BLaER1 treated with 17β-estradiol and CSF1 and Interleukin-3, amounts not matched to agents 10 nM and 100 nM (cell line): ENCODE results near the gene PLEKHF1.

Experiments
- H3K27ac ChIP-seq, 11 experiments: shearing (Covaris generic); formaldehyde crosslinking; 2 replicates each; pipeline ENCODE4 v1.8.1; 2022
- H3K27me3 ChIP-seq, 11 experiments: shearing (Covaris generic); formaldehyde crosslinking; 2 replicates each; pipeline ENCODE4 v1.8.1; 2022
- H3K36me3 ChIP-seq, 11 experiments: shearing (Covaris generic); formaldehyde crosslinking; 2 replicates each; pipeline ENCODE4 v1.8.1; 2022
- H3K4me1 ChIP-seq, 10 experiments: shearing (Covaris generic); formaldehyde crosslinking; 2 replicates each; pipeline ENCODE4 v1.8.1; 2022
- H3K4me2 ChIP-seq, 11 experiments: shearing (Covaris generic); formaldehyde crosslinking; 2 replicates each; pipeline ENCODE4 v1.8.1; 2022
- H3K4me3 ChIP-seq, 10 experiments: shearing (Covaris generic); formaldehyde crosslinking; 2 replicates each; pipeline ENCODE4 v1.8.1; 2022
- H3K9ac ChIP-seq, 11 experiments: shearing (Covaris generic); formaldehyde crosslinking; 2 replicates each; pipeline ENCODE4 v1.8.1; 2022
- H3K9me3 ChIP-seq, 11 experiments: shearing (Covaris generic); formaldehyde crosslinking; replicated peaks in 1 of 11; 2 replicates each; pipeline ENCODE4 v1.8.1; 2022
- H4K20me1 ChIP-seq, 11 experiments: shearing (Covaris generic); formaldehyde crosslinking; 2 replicates each; pipeline ENCODE4 v1.8.1; 2022
- Cebpa-rat ChIP-seq, 11 experiments: shearing (Covaris generic); IDR thresholded peaks; 2 replicates each; pipeline ENCODE4 v1.8.1; 2022

PLEKHF1 gene

DNA sequence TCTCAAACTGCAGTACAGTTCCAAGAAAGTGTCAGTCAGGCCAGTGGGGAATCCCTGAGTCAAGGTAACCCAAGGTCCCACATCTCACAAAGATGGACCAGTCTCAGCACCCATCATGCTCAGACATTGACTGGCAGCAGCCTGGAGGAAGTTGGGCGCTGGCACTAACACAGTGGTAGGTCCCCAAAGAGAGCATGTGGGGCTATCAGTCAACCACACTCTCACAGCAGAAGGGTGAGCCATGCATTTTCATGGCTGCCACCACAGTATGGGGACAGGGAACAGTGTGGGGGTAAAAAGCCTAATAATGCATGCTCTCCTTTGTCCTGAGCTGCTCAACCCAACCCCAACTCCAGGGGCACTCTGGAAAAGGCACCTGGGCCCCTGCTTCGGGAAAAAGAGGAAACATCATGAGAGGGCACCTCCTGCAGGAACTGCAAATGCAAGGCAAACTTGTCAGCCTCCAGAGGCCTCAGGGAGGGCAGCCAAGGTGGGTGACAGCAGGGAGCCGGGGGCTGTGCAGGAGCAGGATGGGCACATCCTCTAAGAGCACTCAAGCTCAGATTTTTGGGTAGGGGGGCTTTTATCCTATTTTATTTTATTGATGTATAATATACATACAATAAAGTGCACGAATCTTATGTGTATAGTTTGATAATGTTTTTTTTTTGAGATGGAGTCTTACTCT lies 9.5 kb upstream of the PLEKHF1 start:
- H3K27me3 ChIP-seq = no peaks in the 10 kb centered on the region
- H3K4me1 ChIP-seq = peaks cover 0 to 2% (median 0%) of the 10 kb centered on the region in 10 experiments; a peak in 1 of 20 replicates
- no peak overlapping the region for H3K9ac ChIP-seq
- no peak overlapping the region for H3K27ac ChIP-seq
- H3K9me3 ChIP-seq = peaks cover 0 to 8% (median 0%) of the 10 kb centered on the region in 11 experiments; a peak in 4 of 22 replicates
- no peak overlapping the region for H3K4me2 ChIP-seq
- H3K36me3 ChIP-seq = no peaks in the 10 kb centered on the region
- H4K20me1 ChIP-seq = no peaks in the 10 kb centered on the region
- no peak for TF ChIP-seq Cebpa-rat (IDR thresholded peaks at IDR 0.05)
- H3K4me3 ChIP-seq = no peak overlapping the region

DNA sequence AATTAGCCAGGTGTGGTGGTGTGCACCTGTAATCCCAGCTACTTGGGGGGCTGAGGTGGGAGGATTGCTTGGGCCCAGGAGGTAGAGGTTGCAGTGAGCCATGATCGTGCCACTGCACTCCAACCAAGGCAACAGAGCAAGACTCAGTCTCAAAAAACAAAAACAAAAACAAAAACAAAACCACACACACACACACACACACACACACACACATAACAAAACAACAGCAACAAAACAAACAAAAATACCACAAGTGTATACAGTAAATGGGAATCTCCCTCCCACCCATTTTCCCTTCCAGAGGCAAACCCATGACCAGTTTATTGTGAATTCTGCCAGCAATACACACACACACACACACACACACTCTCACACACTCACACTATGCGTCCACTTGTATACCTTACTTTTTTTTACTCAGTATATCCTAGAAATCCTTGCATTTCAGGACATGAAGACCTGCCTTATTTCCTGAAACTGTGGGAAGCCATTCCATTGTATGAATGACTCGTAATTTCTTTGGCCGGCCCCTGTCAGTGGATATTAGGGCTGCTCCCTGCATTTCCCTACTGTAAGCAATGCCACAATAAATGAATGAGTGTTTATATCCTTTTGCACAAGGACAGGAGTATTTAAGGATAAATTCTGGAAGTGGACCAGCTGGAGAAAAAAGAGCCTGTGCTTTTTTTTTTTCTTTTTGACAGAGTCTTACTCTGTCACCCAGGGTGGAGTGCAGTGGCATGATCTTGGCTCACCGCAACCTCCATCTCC lies 6.9 kb upstream of the PLEKHF1 start:
- no peak overlapping the region for H3K4me2 ChIP-seq
- TF ChIP-seq Cebpa-rat (IDR thresholded peaks at IDR 0.05) = no peak
- no peak overlapping the region for H3K9ac ChIP-seq
- H3K27me3 ChIP-seq = no peaks in the 10 kb centered on the region
- H3K27ac ChIP-seq = no peak overlapping the region
- no peaks in the 10 kb centered on the region for H4K20me1 ChIP-seq
- H3K36me3 ChIP-seq = no peaks in the 10 kb centered on the region
- H3K4me1 ChIP-seq = peaks cover 0 to 28% (median 4%) of the 10 kb centered on the region in 10 experiments; a peak in 10 of 20 replicates
- peaks cover 0 to 8% (median 0%) of the 10 kb centered on the region in 11 experiments; a peak in 4 of 22 replicates for H3K9me3 ChIP-seq
- H3K4me3 ChIP-seq = no peak overlapping the region

DNA sequence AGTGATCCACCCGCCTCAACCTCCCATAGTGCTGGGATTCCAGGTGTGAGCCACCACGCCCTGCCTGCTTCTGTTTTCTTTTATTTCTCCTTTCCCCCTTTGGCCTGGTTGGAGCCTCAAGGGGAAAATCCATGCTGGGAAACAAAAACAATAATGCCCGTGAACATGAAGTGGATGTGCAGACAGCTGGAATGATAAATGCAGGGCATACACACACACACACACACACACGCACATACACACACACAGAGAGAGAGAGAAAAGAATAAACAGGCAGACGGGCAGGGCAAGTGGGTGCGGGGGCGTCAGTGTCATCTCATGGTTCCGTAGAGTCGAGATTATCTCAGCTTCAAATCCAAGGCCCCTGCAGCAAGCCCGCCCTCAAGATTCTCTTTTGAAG lies 4.4 kb upstream of the PLEKHF1 start:
- H3K36me3 ChIP-seq = no peaks in the 10 kb centered on the region
- no peak overlapping the region for H3K9ac ChIP-seq
- no peak overlapping the region for H3K4me3 ChIP-seq
- H3K27me3 ChIP-seq = peaks cover 0 to 5% (median 5%) of the 10 kb centered on the region in 11 experiments; a peak in 10 of 22 replicates
- peaks cover 0 to 4% (median 0%) of the 10 kb centered on the region in 11 experiments; a peak in 4 of 22 replicates for H4K20me1 ChIP-seq
- no peak overlapping the region for H3K27ac ChIP-seq
- peak overlapping the region in 1 of 11 experiments; percentile 99; a peak in 1 of 22 replicates for H3K4me2 ChIP-seq
- no peaks in the 10 kb centered on the region for H3K9me3 ChIP-seq
- H3K4me1 ChIP-seq = peaks cover 12 to 43% (median 21%) of the 10 kb centered on the region in 10 experiments
- no peak for TF ChIP-seq Cebpa-rat (IDR thresholded peaks at IDR 0.05)

DNA sequence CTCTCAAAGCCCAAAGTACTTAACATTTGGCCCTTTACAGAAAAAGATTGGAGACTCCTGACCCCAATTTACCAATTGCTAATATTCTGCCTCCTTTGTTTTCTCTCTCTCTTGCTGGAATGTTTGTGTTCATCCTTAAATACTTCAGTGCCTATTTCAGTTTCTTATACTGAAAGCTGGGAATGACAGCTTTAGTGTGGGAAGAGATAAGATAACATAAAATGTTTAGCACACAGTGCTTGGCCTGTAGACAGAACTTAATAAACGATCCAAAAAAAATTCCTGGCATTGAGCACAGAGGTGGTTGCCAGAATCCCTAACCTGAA lies 3.0 kb upstream of the PLEKHF1 start:
- peak overlapping the region in 3 of 11 experiments; percentile 6 to 34 (median 9); a peak in 2 of 22 replicates for H3K9ac ChIP-seq
- H3K36me3 ChIP-seq = no peaks in the 10 kb centered on the region
- H3K4me2 ChIP-seq = peak overlapping the region in 5 of 11 experiments; percentile 39 to 100 (median 77); a peak in 10 of 22 replicates
- peak overlapping the region in 3 of 11 experiments; percentile 4 to 58 (median 40); a peak in 5 of 22 replicates for H3K27ac ChIP-seq
- H4K20me1 ChIP-seq = peaks cover 0 to 18% (median 0%) of the 10 kb centered on the region in 11 experiments; a peak in 7 of 22 replicates
- peaks cover 26 to 50% (median 35%) of the 10 kb centered on the region in 10 experiments for H3K4me1 ChIP-seq
- H3K4me3 ChIP-seq = no peak overlapping the region
- peaks cover 0 to 14% (median 8%) of the 10 kb centered on the region in 11 experiments; a peak in 10 of 22 replicates for H3K27me3 ChIP-seq
- no peak for TF ChIP-seq Cebpa-rat (IDR thresholded peaks at IDR 0.05)
- no peaks in the 10 kb centered on the region for H3K9me3 ChIP-seq

DNA sequence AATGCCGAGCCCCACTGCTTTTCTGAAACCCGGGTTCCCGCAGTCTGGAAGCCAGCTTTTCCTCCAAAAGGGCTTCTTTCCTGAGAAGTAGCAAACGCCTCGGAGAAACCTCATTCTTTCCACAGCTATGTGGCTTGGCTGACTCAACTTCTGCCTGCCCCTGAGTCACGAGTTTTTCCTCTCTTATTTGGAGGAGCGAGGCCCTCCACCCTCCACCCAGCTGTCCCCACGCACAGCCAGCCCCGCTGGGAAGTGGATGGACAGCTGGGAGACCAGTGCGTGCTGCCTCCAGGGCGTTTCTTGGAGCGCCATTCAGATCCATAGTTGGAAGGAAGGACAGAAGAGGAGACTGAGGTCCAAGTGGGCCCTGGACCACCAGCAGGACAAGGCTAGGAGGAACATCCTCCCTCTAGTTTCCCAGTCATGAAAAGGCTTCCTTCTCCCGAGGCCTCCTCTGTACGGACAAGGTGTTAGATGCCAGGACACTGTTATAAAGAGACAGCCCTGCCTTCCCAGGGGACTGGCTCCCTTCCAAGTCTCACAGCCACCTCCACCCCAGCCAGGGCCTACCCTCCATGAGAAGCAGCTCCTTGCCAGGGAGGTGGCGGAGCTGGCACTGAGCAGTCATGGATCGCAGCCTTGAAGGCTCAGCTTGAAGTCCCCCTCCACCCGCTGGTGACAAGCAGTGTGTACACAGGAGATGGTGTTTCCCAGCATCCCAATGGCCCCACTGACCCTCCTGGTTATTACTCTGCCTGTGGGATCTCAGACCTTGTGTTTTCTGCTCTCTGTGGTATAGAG lies 2.5 kb upstream of the PLEKHF1 start:
- no peaks in the 10 kb centered on the region for H3K9me3 ChIP-seq
- peaks cover 31 to 55% (median 41%) of the 10 kb centered on the region in 10 experiments for H3K4me1 ChIP-seq
- H3K27ac ChIP-seq = peak overlapping the region in 3 of 11 experiments; percentile 4 to 58 (median 40); a peak in 5 of 22 replicates
- H3K4me2 ChIP-seq = peak overlapping the region in 5 of 11 experiments; percentile 39 to 100 (median 77); a peak in 10 of 22 replicates
- H4K20me1 ChIP-seq = peaks cover 0 to 24% (median 4%) of the 10 kb centered on the region in 11 experiments; a peak in 11 of 22 replicates
- TF ChIP-seq Cebpa-rat (IDR thresholded peaks at IDR 0.05) = no peak
- H3K4me3 ChIP-seq = no peak overlapping the region
- peak overlapping the region in 6 of 11 experiments; percentile 6 to 34 (median 16); a peak in 5 of 22 replicates for H3K9ac ChIP-seq
- H3K36me3 ChIP-seq = no peaks in the 10 kb centered on the region
- H3K27me3 ChIP-seq = peaks cover 0 to 14% (median 8%) of the 10 kb centered on the region in 11 experiments; a peak in 10 of 22 replicates

DNA sequence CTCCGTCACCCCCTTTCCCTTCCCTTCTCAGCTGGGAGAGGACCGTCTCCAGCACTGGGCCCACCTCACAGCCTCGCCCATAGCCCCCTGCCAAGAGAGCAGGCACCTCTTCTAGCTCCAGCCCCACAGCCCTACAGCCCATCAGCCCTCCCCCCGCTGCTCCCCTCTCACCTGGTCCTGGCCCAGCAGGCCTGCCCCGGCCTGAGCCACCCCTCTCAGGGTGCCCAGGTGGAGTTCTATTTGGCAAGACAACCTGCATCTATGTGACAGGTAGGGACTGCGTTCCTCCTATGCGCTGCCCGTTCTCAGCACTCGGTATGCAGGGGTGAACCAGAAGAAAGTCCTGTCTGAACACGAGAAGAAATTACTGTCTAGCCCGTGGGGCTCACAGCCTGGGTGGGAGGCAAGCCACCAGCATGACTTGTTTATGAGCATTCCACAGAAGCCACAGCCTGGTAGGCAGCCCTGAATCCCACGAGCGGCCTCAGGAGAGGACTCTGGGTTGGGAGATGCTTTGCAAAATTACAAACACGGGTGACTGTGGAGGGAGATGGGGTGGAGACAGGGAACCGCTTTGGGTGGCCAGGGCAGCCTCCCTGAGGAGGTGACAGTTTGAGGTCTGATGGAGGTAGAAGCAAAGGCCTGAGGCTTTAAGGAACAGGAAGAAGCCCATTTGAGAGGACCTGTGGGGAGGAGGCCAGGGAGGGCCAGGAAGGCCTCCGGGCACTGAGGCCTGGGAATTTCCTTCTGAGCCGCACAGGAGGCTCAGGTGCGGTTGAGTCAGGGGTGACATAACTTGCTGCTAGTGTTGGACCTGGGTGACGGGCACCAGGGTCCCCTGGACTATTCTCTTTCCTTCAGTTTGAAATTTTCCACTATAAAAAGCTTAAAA lies 1.2 kb upstream of the PLEKHF1 start:
- H3K4me3 ChIP-seq = peak overlapping the region in 8 of 10 experiments; percentile 74 to 95 (median 86); a peak in 11 of 20 replicates
- H3K9me3 ChIP-seq = no peaks in the 10 kb centered on the region

DNA sequence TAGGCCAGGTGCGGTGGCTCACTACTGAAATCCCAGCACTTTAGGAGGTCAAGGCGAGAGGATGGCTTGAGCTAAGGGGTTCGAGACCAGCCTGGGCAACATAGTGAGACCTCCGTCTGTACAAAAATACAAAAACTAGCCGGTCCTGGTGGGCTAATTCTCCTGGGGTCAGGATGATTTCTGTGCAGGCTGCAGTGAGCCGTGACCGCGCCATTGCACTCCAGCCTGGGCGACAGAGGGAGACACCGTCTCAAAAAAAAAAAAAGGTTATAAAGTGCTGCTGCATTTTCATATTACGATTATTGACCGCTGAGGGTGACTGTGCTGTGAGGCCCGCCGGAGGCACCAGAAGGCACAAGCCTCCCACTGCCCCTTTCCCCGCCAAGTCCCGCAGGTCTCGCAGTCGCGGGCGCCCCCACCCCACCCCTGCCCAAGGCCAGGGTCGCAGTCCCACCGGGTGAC lies 477 bp upstream of the PLEKHF1 start:
- Histone ChIP-seq H3K9ac (peak overlapping the region; percentile 58 to 88 (median 78); a peak in 20 of 22 replicates), H3K4me3 (peak overlapping the region; percentile 69 to 95 (median 80)), H3K4me2 (peak overlapping the region; percentile 97 to 100 (median 99)), H3K9me3 (no peaks in the 10 kb centered on the region), H3K4me1 (peaks cover 48 to 75% (median 57%) of the 10 kb centered on the region in 10 experiments), H4K20me1 (peaks cover 0 to 35% (median 20%) of the 10 kb centered on the region in 11 experiments; a peak in 13 of 22 replicates), H3K36me3 (no peaks in the 10 kb centered on the region), H3K27ac (peak overlapping the region in 7 of 11 experiments; percentile 12 to 59 (median 51); a peak in 10 of 22 replicates), H3K27me3 (peaks cover 0 to 14% (median 8%) of the 10 kb centered on the region in 11 experiments; a peak in 10 of 22 replicates)
- TF ChIP-seq Cebpa-rat (IDR thresholded peaks at IDR 0.05) = no peak

More for the DNA sequence above, 1.2 kb upstream of the PLEKHF1 start:
- peak overlapping the region; percentile 97 to 100 (median 99) for H3K4me2 ChIP-seq
- H3K27ac ChIP-seq = no peak overlapping the region
- no peak for TF ChIP-seq Cebpa-rat (IDR thresholded peaks at IDR 0.05)
- H3K36me3 ChIP-seq = no peaks in the 10 kb centered on the region
- peaks cover 0 to 14% (median 8%) of the 10 kb centered on the region in 11 experiments; a peak in 10 of 22 replicates for H3K27me3 ChIP-seq
- H3K4me1 ChIP-seq = peaks cover 44 to 68% (median 54%) of the 10 kb centered on the region in 10 experiments
- peaks cover 0 to 35% (median 16%) of the 10 kb centered on the region in 11 experiments; a peak in 13 of 22 replicates for H4K20me1 ChIP-seq
- H3K9ac ChIP-seq = peak overlapping the region in 7 of 11 experiments; percentile 71 to 83 (median 78); a peak in 8 of 22 replicates
